GM18870 (cell line): ENCODE data around the gene CCDC7.

Experiments used
- ATAC-seq: cut with Tn5 transposase; IDR thresholded peaks from one replicate; pipeline ENCODE4 v1.9.1; 2021; ENCODE audit warnings: moderate library complexity; ENCODE audit not compliant: unreplicated experiment

Gene CCDC7

DNA sequence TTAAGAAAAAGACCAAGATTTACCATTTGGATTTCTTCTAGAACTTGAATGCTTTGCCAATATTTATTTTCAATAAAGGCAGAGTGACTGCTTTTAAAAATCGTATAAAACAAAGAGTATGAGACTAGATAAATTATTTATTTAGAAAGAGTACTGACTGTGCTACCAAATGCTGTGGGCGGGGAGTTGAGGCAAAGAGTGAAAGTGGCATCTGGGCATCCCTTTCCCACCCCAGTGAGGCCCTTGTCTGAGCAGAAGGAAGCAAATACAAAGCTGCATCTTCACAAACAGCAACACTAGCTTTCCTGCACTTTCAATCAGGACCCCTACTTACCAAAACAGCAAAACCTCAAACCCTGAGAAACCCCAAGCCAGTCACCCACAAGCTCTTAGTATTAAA lies 477.2 kb downstream of the CCDC7 start:
- no peak for ATAC-seq

GRCh38 chr10:32923849-32924248 lies 477.9 kb downstream of the CCDC7 start:
- no peak for ATAC-seq
